HG03354 (cell line): ENCODE measurements around the gene KRTAP10-6.
"Not testable (repeated sequence)": the region's sequence is repeated elsewhere in the genome, so short reads cannot be mapped to it uniquely, and the experiment has no call there.

Experiments used
- ATAC-seq: cut with Tn5 transposase; IDR thresholded peaks from one replicate; pipeline ENCODE4 v1.9.1; 2021; ENCODE audit warnings: mild to moderate bottlenecking; ENCODE audit not compliant: unreplicated experiment, poor library complexity, severe bottlenecking

KRTAP10-6 gene

DNA sequence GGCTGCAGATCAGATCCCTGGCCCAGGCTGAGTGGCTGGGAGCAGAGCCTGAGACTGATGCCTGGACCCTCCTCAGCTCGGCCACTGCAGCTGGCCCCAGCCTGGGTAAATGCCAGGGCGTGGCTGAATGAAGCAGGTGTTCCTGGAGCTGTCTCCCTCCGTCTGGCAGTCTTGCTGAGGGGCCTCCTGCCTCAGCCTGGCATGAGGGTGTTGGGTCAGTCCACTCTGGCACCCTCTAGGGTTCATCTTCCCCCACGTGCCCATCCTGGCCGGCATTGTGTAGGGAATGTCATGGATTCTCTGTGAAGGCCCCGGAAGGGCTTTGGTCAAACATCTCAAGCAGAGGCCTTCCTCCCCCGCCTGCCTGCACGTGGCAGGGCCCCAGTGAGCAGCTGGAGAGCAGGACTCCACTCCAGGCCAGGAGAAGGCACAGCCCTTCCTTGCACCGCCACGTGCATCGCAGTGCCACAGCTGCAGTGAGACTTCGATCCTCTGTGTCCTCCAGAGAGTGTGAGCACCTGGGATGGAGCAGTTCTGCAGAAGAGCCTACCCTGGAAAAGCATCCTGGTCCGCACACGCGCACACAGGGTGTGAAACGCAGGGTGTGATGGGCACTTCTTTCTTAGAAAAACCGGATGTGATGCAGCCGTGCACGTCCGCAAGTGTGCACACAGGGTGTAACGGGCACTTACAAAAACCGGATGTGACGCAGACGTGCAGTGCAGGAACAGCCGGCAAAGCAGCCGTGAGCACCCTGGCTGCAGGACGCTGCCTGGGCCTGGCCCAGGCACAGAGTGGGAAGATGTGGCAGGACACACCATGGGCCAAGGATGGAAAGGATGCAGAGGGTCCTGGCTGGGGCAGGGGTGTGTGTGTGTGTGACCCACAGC, 23.4 kb downstream of the KRTAP10-6 start:
- no peak for ATAC-seq

DNA sequence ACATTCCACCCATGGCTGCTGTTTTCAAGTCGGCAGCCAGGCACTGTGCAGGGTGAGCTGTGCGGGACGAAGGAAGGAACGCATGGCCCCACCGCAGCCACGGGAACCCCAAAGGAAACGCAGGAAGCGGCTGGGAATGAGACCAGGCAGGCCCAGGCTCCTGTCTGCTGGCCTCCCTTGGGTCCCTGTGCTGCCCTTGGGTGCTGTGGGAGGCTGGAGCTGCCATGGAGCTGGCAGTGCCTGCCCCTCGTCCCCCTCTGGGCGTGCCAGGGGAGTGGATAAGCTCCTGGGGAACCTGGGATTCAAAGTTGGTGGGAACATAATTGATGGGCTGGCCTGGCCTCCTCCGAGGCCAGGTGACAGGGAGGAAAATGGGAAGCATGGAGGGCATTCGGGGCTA, 24.0 kb downstream of the KRTAP10-6 start:
- no peak for ATAC-seq

- no peak for ATAC-seq
Measured at GRCh38 chr21:44567481-44568171, 24.7 kb downstream of the KRTAP10-6 start.

GRCh38 chr21:44566403-44566802, 25.9 kb downstream of the KRTAP10-6 start:
- no peak for ATAC-seq

DNA sequence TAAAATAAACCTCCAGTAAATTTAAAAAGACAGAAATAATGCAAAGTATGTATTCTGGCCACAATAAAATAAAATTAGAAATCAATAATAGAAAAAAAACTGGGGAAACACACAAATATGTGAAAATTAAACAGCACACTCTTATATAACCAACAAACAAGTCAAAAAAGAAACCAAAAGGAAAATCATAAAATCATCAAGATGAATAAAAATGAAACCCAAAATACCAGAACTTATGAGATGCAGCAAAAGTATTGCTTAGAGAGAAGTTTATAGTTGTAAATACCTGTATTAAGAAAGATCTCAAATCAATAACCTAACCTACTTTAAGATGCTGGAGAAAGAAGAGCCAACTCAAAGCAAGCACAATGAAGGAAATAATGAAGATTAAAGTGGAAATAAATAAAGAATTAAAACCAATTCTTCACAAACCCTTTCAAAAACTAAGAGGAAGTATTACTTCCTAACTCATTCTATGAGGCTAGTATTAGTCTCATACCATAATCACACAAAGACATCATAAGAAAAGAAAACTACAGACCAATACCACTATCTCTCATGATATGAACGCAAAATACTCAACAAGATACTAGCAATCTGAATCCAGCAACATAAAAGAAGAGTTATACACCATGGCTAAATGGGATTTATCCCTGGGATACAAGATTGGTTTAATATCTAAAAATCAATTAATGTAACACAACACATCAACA, 27.3 kb downstream of the KRTAP10-6 start:
- no peak for ATAC-seq

DNA sequence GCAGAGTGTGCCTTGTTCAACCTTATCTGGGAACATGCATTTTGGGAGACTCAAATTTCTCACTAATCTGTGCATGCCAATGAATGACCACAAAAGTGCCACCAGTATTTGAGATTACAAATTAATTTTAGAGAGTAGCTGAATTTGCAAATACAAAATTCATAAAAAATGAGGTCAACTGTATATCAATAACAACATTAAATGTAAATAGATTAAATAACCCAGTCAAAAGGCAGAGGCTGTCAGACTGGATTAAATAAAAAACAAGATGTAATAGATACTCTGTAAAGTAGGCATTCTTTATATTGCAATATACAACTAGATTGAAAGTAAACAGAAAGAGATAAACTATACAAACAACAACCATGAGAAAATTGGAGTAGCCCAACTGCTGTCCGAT, 28.2 kb downstream of the KRTAP10-6 start:
- ATAC-seq, result no peak

- no peak for ATAC-seq
Measured at GRCh38 chr21:44558695-44559094, 33.6 kb downstream of the KRTAP10-6 start, which contains the start of gene KRTAP10-3. Gene KRTAP10-3, minus strand, starts transcription at chr21:44558795. Its CDS starts 80 bp downstream, at chr21:44558715.

DNA sequence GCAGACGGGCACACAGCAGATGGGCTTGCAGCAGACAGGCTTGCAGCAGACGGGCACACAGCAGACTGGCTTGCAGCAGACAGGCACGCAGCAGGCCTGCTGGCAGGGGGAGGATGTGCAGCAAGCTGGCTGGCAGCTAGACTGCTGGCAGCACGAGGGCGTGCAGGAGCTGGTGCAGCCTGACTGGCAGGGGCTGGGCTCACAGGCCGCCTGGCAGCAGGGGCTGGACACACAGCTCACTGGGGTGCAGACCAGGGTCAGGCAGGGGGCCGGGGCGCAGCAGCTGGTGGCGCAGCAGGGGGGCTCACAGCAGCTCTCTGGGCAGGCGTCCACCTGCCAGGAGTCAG, 34.0 kb downstream of the KRTAP10-6 start:
- ATAC-seq, result not testable (repeated sequence)

DNA sequence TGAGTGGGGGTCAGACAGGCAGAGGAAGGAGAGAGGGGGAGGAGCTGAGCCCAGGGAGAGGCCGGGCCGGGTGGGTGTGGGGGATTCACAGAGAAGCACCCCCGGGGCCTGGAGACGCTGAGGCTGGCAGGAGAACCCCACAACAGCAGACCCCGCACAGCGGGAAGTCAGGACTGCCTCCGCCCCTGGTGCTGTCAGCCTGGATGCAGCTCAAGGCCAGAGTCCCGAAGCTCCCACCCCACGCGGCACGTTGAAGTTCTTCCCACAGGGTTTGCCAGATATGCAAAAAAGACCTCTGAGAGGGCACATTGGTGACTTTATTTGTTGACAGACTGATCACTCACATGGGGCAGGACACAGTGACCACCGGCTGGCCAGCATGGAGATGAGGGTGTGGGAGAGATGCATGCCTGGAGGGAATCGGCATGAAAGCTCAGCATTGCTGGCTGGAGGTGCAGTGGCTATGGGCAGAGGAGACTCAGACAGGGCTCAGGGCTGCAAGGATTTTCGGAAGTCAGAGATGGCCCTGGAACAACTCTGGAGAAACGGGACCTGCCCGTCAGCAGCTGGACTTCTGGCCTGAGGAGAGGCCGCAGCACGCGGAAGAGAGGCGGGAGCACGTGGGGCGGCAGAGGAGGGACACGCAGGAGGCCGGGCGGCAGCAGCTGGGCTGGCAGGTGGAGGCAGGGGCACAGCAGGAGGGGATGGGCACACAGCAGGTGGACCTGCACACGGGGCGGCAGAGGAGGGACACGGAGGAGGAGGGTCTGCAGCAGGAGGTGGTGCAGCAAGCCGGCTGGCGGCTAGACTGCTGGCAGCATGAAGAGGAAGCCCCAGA, 34.6 kb downstream of the KRTAP10-6 start:
- no peak for ATAC-seq

GRCh38 chr21:44556879-44557278, 35.4 kb downstream of the KRTAP10-6 start:
- no peak for ATAC-seq

- ATAC-seq, result no peak
Measured at GRCh38 chr21:44555200-44555875, 37.0 kb downstream of the KRTAP10-6 start.

- ATAC-seq, result no peak
Measured at GRCh38 chr21:44552681-44553080, 39.6 kb downstream of the KRTAP10-6 start.

DNA sequence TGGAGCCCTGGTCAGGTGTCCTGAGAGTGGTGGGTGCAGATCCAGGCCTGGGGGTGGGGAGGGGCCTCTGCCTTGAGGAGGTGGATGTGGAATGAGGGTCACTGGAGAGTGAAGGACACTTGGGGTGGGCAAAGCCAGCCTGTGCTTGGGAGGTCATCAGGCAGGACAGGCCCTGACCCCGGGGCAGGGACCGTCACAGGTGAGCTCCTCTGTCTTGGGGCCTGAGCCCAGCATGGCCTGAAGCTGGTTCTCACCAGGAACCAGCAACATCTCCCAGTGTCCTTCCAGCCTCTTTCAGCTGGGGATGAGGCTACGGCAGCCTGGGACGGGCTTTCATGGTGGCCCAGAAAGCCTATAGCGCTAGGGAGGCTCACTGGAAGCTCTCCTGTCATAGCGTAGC, 40.2 kb downstream of the KRTAP10-6 start:
- no peak for ATAC-seq

GRCh38 chr21:44551340-44551961, 40.9 kb downstream of the KRTAP10-6 start, which contains the start of gene KRTAP10-2:
Gene KRTAP10-2, minus strand, starts transcription at chr21:44551505. Its CDS starts 47 bp downstream, at chr21:44551458.
- ATAC-seq, result no peak

GRCh38 chr21:44550807-44551206, 41.5 kb downstream of the KRTAP10-6 start:
- ATAC-seq, result no peak

DNA sequence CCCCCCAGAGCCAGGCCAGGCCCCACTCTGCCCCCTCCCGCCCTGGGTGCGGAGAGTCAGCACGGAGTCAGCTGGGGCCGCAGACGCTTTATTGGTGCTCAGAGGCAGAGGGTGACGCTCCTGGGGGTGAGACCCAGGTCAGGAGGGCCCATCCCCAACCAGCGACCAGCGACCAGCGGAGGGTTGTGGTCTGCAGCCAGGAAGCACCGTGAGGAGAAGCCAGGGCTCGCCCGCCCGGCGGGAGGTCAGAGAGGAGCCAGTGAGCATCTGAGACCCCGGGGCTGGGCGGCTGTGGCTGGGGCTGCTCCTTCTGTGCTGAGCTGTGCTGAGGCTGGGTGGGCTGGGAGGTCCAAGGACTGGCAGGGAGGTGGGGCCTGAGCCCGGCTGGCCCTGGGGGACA, 42.0 kb downstream of the KRTAP10-6 start:
- ATAC-seq, result not testable (repeated sequence)

- no peak for ATAC-seq
Measured at GRCh38 chr21:44549525-44550211, 42.6 kb downstream of the KRTAP10-6 start.

GRCh38 chr21:44548922-44549321, 43.4 kb downstream of the KRTAP10-6 start:
- no peak for ATAC-seq
